BLaER1 (cell line): ENCODE measurements around the gene HAND2.

Source experiments
- H3K27ac ChIP-seq: shearing (Covaris generic); formaldehyde crosslinking; 2 replicates; pipeline ENCODE4 v1.8.1; 2022
- H3K27me3 ChIP-seq: shearing (Covaris generic); formaldehyde crosslinking; 2 replicates; pipeline ENCODE4 v1.8.1; 2022
- H3K36me3 ChIP-seq: shearing (Covaris generic); formaldehyde crosslinking; 2 replicates; pipeline ENCODE4 v1.8.1; 2022
- H3K4me1 ChIP-seq: shearing (Covaris generic); formaldehyde crosslinking; 2 replicates; pipeline ENCODE4 v1.8.1; 2022
- H3K4me2 ChIP-seq: shearing (Covaris generic); formaldehyde crosslinking; 2 replicates; pipeline ENCODE4 v1.8.1; 2022
- H3K4me3 ChIP-seq: shearing (Covaris generic); formaldehyde crosslinking; 2 replicates; pipeline ENCODE4 v1.8.1; 2022
- H3K9ac ChIP-seq: shearing (Covaris generic); formaldehyde crosslinking; 2 replicates; pipeline ENCODE4 v1.8.1; 2022
- H3K9me3 ChIP-seq: shearing (Covaris generic); formaldehyde crosslinking; 2 replicates; pipeline ENCODE4 v1.8.1; 2022
- H4K20me1 ChIP-seq: shearing (Covaris generic); formaldehyde crosslinking; 2 replicates; pipeline ENCODE4 v1.8.1; 2022
- Cebpa-rat ChIP-seq: shearing (Covaris generic); IDR thresholded peaks from 2 replicates; pipeline ENCODE4 v1.8.1; 2022

HAND2 gene

GRCh38 chr4:173511787-173512361 is 18.2 kb downstream of the HAND2 start:
- TF ChIP-seq Cebpa-rat, result no peak

GRCh38 chr4:173509036-173510001 is 20.7 kb downstream of the HAND2 start:
- 0 out of 2 replicates have a peak, but pooled peaks cover 4% of the 10 kb centered on the region for H3K27me3 ChIP-seq
- no peaks in the 10 kb centered on the region for H3K4me1 ChIP-seq
- no peak overlapping the region for H3K27ac ChIP-seq
- H3K4me2 ChIP-seq, result no peak overlapping the region
- H3K36me3 ChIP-seq, result no peaks in the 10 kb centered on the region
- H3K9me3 ChIP-seq, result peaks cover 38% of the 10 kb centered on the region
- no peak overlapping the region for H3K4me3 ChIP-seq
- no peaks in the 10 kb centered on the region for H4K20me1 ChIP-seq
- TF ChIP-seq Cebpa-rat, result no peak
- H3K9ac ChIP-seq, result no peak overlapping the region

More at GRCh38 chr4:173511787-173512361, 18.2 kb downstream of the HAND2 start:
- no peaks in the 10 kb centered on the region for H4K20me1 ChIP-seq
- H3K9ac ChIP-seq, result no peak overlapping the region
- H3K4me2 ChIP-seq, result no peak overlapping the region
- H3K27me3 ChIP-seq, result peaks cover 10% of the 10 kb centered on the region
- peaks cover 47% of the 10 kb centered on the region for H3K9me3 ChIP-seq
- no peaks in the 10 kb centered on the region for H3K36me3 ChIP-seq
- no peaks in the 10 kb centered on the region for H3K4me1 ChIP-seq
- H3K27ac ChIP-seq, result no peak overlapping the region
- H3K4me3 ChIP-seq, result no peak overlapping the region

- Histone ChIP-seq H3K27me3 (0 out of 2 replicates have a peak, but pooled peaks cover 4% of the 10 kb centered on the region), H4K20me1 (no peaks in the 10 kb centered on the region), H3K9ac (no peak overlapping the region), H3K4me1 (no peaks in the 10 kb centered on the region), H3K36me3 (no peaks in the 10 kb centered on the region), H3K9me3 (peaks cover 38% of the 10 kb centered on the region), H3K4me3 (no peak overlapping the region), H3K27ac (no peak overlapping the region), H3K4me2 (no peak overlapping the region)
- no peak for TF ChIP-seq Cebpa-rat
Measured at GRCh38 chr4:173508386-173509035, 21.5 kb downstream of the HAND2 start.

- H3K4me1 ChIP-seq, result no peaks in the 10 kb centered on the region
- H3K9me3 ChIP-seq, result peaks cover 38% of the 10 kb centered on the region
- H3K27me3 ChIP-seq, result 0 out of 2 replicates have a peak, but pooled peaks cover 4% of the 10 kb centered on the region
- H3K9ac ChIP-seq, result no peak overlapping the region
- TF ChIP-seq Cebpa-rat, result no peak
- H3K4me2 ChIP-seq, result no peak overlapping the region
- no peak overlapping the region for H3K4me3 ChIP-seq
- H3K27ac ChIP-seq, result no peak overlapping the region
- H4K20me1 ChIP-seq, result no peaks in the 10 kb centered on the region
- no peaks in the 10 kb centered on the region for H3K36me3 ChIP-seq
Measured at GRCh38 chr4:173507471-173508385, 22.3 kb downstream of the HAND2 start.

- no peaks in the 10 kb centered on the region for H3K36me3 ChIP-seq
- H3K9ac ChIP-seq, result no peak overlapping the region
- no peak overlapping the region for H3K4me2 ChIP-seq
- peaks cover 38% of the 10 kb centered on the region for H3K9me3 ChIP-seq
- no peaks in the 10 kb centered on the region for H4K20me1 ChIP-seq
- H3K27ac ChIP-seq, result no peak overlapping the region
- H3K4me3 ChIP-seq, result no peak overlapping the region
- TF ChIP-seq Cebpa-rat, result no peak
- 0 out of 2 replicates have a peak, but pooled peaks cover 4% of the 10 kb centered on the region for H3K27me3 ChIP-seq
- no peaks in the 10 kb centered on the region for H3K4me1 ChIP-seq
Measured at GRCh38 chr4:173506597-173507211, 23.3 kb downstream of the HAND2 start.

- no peaks in the 10 kb centered on the region for H3K36me3 ChIP-seq
- H3K4me3 ChIP-seq, result no peak overlapping the region
- H3K27ac ChIP-seq, result no peak overlapping the region
- H3K4me2 ChIP-seq, result no peak overlapping the region
- no peaks in the 10 kb centered on the region for H4K20me1 ChIP-seq
- no peak for TF ChIP-seq Cebpa-rat
- no peak overlapping the region for H3K9ac ChIP-seq
- no peaks in the 10 kb centered on the region for H3K4me1 ChIP-seq
- 0 out of 2 replicates have a peak, but pooled peaks cover 4% of the 10 kb centered on the region for H3K27me3 ChIP-seq
- peaks cover 41% of the 10 kb centered on the region for H3K9me3 ChIP-seq
Measured at GRCh38 chr4:173505924-173506518, 24.0 kb downstream of the HAND2 start.

GRCh38 chr4:173504181-173504503 is 25.9 kb downstream of the HAND2 start:
- Histone ChIP-seq H3K9ac (no peak overlapping the region), H3K27ac (no peak overlapping the region), H3K4me3 (no peak overlapping the region), H4K20me1 (no peaks in the 10 kb centered on the region), H3K4me1 (no peaks in the 10 kb centered on the region), H3K27me3 (0 out of 2 replicates have a peak, but pooled peaks cover 1% of the 10 kb centered on the region), H3K36me3 (no peaks in the 10 kb centered on the region), H3K9me3 (peaks cover 34% of the 10 kb centered on the region), H3K4me2 (no peak overlapping the region)
- no peak for TF ChIP-seq Cebpa-rat

DNA sequence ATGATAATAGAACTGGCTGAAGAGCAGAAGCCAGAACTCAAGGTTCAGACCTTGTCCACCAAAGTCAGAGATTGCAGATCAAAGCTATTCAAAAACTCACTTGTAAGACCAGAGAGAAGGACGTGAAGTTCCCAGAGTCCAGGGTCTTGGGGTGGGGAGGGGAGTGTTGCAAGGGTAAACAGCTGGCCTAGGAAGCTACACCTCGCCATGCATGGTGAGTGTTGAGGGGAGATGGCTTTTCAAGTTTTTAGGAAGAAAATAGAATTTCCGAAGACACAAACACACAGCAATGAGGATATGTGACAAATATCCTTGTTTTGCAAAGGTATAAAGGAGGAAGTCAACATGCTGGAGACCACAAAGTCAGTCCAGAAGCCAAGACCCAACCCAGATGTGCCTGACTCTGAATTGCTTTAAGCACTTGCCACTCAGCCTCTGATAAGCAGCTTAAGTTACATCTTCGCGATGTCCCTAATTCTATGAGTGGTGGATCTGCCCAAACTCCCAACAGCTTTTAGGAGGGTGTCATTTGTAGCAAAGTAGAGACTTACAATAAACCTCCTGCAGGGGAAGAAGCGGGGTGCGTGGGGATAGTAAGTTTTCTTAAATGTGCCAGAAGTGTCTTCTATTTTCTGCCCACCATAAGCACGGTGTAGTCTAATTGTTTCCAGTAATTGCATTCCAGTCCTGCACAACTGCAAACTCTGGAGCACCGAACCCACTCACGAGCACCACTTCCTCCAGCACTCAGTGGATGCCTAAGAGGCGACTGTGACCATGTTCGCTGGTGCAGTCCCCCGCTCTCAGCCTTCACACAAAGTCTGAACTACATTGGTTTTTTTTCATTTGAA is 26.5 kb downstream of the HAND2 start:
- Histone ChIP-seq H3K9ac (no peak overlapping the region), H3K4me3 (no peak overlapping the region), H3K27ac (no peak overlapping the region), H3K36me3 (no peaks in the 10 kb centered on the region), H4K20me1 (no peaks in the 10 kb centered on the region), H3K4me2 (no peak overlapping the region), H3K9me3 (peaks cover 28% of the 10 kb centered on the region), H3K27me3 (no peaks in the 10 kb centered on the region), H3K4me1 (no peaks in the 10 kb centered on the region)
- no peak for TF ChIP-seq Cebpa-rat
